ENCODE results near the gene ADAMTS8. TPM values are rescaled to one million over a fixed set of nuclear protein-coding genes. Genes with fewer than 3 reads are reported as not detected.
A peak's percentile ranks its signal among the peaks of the same experiment; 100 is the strongest.

Gene ADAMTS8
- total and polyA plus RNA-seq, 8 donors: 0.58 to 24.1 (median 4.8) TPM

DNA sequence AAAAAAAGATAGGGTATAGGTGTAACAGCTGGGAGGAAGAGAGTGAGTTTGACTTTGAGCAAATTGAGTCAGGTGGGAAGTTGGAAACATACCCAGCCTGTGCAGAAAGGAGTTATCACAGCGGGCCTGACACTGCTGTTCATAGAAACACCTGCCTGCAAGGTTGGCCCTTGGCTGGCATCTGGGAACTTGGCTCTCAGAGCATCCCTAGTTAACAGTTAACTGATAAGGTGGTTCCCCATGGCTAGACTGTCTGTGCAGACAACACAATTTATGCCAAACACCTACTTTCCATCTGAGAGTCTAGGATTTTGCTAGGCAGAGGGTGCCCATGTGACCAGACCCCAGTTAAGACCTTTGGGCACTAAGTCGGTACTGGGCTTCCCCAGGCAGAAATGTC is 31.4 kb downstream of the ADAMTS8 start:
- WGBS, 5 donors: 79 to 95% (median 92%) methylated on average over 2 of the region's 2 CpGs
- intact Hi-C loops (cut with DNase I; ENCODE audit: low total_unique reads): no loop called here

DNA sequence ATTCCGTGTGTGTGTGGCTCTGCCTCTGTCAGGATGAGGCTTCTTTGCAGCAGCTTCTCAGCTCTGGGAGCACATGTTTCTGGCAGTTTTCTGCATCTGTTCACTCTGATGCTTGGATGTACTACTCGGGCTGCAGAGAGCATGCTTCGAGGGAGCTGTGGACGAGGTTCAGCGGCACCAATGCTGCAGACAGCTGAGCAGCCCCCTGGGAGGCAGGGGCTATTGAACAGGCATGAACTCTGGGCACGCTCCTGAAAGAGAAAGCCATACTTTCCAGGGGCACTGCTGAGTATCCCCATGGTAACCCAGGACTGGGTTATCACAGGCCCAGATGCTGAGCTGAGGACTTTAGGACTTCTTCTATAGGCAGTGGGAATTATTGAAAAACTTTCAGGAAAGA is 33.8 kb downstream of the ADAMTS8 start:
- 75 to 84% (median 82%) methylated on average over 6 of the region's 6 CpGs for whole genome bisulfite sequencing, 5 donors
- TF ChIP-seq POLR2A (IDR thresholded peaks at IDR 0.05) (no peak), EP300 (IDR thresholded peaks at IDR 0.05) (no peak), POLR2AphosphoS5 (IDR thresholded peaks at IDR 0.05) (no peak)
- Histone ChIP-seq H3K27me3 (no peaks in the 10 kb centered on the region), H3K27ac (no peak overlapping the region), H3K9me3 (no peaks in the 10 kb centered on the region), H3K4me1 (peaks cover 0 to 34% (median 20%) of the 10 kb centered on the region in 4 donors), H3K4me3 (no peak overlapping the region), H3K36me3 (no peaks in the 10 kb centered on the region)
- intact Hi-C loops (cut with DNase I; ENCODE audit: low total_unique reads): no loop called here
- DNase-seq: no peak

More for the DNA sequence above, 31.4 kb downstream of the ADAMTS8 start:
- H3K4me3 ChIP-seq: no peak overlapping the region
- H3K9me3 ChIP-seq: no peaks in the 10 kb centered on the region
- no peaks in the 10 kb centered on the region for H3K27me3 ChIP-seq
- H3K36me3 ChIP-seq: no peaks in the 10 kb centered on the region
- DNase-seq: no peak
- TF ChIP-seq POLR2AphosphoS5 (IDR thresholded peaks at IDR 0.05): no peak
- TF ChIP-seq, protein P1, sequence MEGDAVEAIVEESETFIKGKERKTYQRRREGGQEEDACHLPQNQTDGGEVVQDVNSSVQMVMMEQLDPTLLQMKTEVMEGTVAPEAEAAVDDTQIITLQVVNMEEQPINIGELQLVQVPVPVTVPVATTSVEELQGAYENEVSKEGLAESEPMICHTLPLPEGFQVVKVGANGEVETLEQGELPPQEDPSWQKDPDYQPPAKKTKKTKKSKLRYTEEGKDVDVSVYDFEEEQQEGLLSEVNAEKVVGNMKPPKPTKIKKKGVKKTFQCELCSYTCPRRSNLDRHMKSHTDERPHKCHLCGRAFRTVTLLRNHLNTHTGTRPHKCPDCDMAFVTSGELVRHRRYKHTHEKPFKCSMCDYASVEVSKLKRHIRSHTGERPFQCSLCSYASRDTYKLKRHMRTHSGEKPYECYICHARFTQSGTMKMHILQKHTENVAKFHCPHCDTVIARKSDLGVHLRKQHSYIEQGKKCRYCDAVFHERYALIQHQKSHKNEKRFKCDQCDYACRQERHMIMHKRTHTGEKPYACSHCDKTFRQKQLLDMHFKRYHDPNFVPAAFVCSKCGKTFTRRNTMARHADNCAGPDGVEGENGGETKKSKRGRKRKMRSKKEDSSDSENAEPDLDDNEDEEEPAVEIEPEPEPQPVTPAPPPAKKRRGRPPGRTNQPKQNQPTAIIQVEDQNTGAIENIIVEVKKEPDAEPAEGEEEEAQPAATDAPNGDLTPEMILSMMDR (IDR thresholded peaks at IDR 0.05): no peak
- peaks cover 0 to 25% (median 11%) of the 10 kb centered on the region in 4 donors for H3K4me1 ChIP-seq
- no peak overlapping the region for H3K27ac ChIP-seq

DNA sequence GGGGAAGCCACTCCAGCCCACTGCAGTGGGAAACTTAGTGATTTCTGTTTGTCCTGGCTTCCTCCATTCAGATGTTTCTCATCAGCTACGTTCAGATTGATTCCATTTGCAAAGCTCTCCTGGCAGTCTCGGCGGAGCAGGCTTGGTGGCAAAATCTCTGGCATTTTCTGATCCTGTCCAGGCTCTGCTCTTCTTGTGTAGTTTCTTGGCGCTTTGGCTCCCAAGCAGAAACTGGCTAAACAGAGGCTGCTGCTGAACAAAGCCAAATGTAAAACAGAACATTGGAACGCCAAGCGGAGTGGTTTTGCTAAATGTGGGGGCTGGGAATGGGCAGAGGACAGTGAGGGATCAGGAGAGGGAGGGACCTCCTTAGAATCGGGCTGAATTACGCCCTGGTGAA is 36.7 kb downstream of the ADAMTS8 start:
- H3K36me3 ChIP-seq: no peaks in the 10 kb centered on the region
- DNase-seq: peak in 1 of 2 donors; percentile 66
- H3K27me3 ChIP-seq: no peaks in the 10 kb centered on the region
- TF ChIP-seq EP300 (IDR thresholded peaks at IDR 0.05) (peak; percentile 53), POLR2AphosphoS5 (IDR thresholded peaks at IDR 0.05) (peak; percentile 28 to 75 (median 43))
- TF ChIP-seq, protein P1 (IDR thresholded peaks at IDR 0.05): no peak
- 64 to 85% (median 78%) methylated on average over 8 of the region's 8 CpGs for WGBS, 5 donors
- intact Hi-C loops (cut with DNase I; ENCODE audit: low total_unique reads): no loop called here
- H3K4me1 ChIP-seq: peaks cover 0 to 37% (median 28%) of the 10 kb centered on the region in 4 donors
- no peaks in the 10 kb centered on the region for H3K9me3 ChIP-seq
- peak overlapping the region in 2 of 5 donors; percentile 33 to 81 for H3K27ac ChIP-seq
- H3K4me3 ChIP-seq: no peak overlapping the region

DNA sequence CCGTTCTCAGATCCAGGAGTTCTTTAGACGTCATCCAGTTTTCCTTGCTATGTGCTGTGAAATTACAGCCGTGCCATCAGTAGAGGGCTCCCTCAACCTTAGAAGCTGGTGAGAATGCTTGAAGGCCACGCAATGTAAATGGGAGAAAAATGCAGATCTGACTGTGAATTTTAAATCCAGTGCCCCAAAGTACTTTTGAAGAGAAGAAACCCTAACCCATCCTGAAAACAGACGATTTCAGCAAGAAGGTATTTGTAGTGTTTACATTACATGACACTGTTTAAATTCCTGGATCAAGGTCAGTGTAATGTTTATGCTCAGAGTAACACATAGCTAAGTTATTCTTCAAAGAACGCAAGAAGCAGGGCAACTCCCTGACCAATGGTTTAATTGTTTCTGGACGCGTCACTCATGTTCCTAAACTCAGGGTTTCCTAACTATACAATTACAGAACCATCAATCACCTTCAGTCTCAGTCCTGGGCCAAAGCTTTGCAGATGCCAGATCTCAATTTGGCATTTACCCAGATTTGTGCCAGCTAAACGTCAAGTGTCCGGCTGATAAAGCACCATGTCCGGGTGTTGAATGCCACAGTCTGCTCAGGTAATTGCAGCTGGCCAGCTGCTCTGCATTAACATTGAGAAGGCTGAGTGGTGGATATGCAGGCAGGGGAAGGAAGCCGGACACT is 38.2 kb downstream of the ADAMTS8 start:
- DNase-seq: peak; percentile 40 to 80
- no peaks in the 10 kb centered on the region for H3K9me3 ChIP-seq
- no peaks in the 10 kb centered on the region for H3K36me3 ChIP-seq
- TF ChIP-seq, protein P1 (IDR thresholded peaks at IDR 0.05): peak in 2 of 7 experiments; percentile 6 to 11
- TF ChIP-seq EP300 (IDR thresholded peaks at IDR 0.05) (peak; percentile 53), POLR2AphosphoS5 (IDR thresholded peaks at IDR 0.05) (peak; percentile 61 to 94 (median 81)), POLR2A (IDR thresholded peaks at IDR 0.05) (no peak)
- H3K4me1 ChIP-seq: peaks cover 0 to 37% (median 28%) of the 10 kb centered on the region in 4 donors
- H3K4me3 ChIP-seq: no peak overlapping the region
- WGBS, 5 donors: 18 to 24% (median 23%) methylated on average over 12 of the region's 12 CpGs
- H3K27me3 ChIP-seq: no peaks in the 10 kb centered on the region
- peak overlapping the region in 3 of 5 donors; percentile 0 to 81 (median 33) for H3K27ac ChIP-seq
- intact Hi-C loops (cut with DNase I; ENCODE audit: low total_unique reads): no loop called here

Data from stomach (tissue), 9 donors.